GM18507 (cell line): ENCODE data around the gene PHF21B.
"Not testable (repeated sequence)": the region's sequence is repeated elsewhere in the genome, so short reads cannot be mapped to it uniquely, and the experiment has no call there.

Experiments used
- DNase-seq: peaks from one replicate; pipeline ENCODE4 v3.0.0; 2011; ENCODE audit warnings: low read depth; ENCODE audit not compliant: insufficient read length; ENCODE audit errors: extremely low spot score
- FAIRE-seq: peaks from 2 replicates; lab custom pipeline; 2011; peaks lifted over from hg19 to GRCh38; lab: Jason Lieb, UNC

Gene PHF21B

DNA sequence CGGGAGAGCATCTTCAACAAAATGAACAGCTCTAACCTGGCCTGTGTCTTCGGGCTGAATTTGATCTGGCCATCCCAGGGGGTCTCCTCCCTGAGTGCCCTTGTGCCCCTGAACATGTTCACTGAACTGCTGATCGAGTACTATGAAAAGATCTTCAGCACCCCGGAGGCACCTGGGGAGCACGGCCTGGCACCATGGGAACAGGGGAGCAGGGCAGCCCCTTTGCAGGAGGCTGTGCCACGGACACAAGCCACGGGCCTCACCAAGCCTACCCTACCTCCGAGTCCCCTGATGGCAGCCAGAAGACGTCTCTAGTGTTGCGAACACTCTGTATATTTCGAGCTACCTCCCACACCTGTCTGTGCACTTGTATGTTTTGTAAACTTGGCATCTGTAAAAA lies 147.5 kb downstream of the PHF21B start:
- FAIRE-seq (no peak), DNase-seq (no peak)

DNA sequence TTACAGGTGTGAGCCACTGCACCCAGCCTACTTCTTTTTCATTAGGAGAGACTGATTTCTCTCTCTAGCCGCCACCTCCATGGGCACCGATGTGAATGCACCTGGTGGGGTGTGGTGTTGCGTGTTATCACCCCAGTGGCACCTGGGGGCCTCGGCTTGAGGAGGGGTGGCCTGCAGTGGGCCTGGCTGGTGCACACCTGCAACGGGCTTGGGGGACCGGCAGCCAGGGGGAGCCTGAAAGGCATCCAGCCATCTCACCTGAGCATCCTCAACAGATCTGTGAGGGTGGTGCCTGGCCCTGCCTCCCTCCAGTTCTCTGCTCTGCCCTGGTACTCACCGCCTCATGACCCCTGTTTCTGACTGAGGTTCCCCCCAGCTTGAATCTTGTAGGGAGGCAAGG lies 148.6 kb downstream of the PHF21B start:
- no peak for FAIRE-seq
- DNase-seq, result no peak

- no peak for DNase-seq
- no peak for FAIRE-seq
These were observed 149.5 kb downstream of the PHF21B start for GRCh38 chr22:44860311-44860710.

DNA sequence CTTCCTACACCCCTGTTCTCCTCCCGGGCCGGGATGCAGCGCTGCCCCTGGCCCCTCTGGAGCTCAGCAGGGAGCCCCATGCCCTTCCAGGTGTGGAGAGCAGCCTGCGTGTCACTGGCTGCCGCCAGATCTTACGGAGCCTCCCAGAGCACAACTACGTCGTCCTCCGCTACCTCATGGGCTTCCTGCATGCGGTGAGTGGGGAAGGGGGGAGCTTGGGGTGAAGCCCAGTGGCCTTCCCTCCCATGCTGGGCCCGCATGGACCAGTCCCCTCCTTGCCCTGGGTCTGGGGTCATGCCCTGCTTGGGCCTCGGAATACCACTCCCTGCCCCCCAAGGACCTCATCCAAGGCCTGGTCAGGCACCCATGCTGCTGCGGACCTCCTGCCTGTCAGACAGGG lies 150.2 kb downstream of the PHF21B start:
- no peak for FAIRE-seq
- no peak for DNase-seq

DNA sequence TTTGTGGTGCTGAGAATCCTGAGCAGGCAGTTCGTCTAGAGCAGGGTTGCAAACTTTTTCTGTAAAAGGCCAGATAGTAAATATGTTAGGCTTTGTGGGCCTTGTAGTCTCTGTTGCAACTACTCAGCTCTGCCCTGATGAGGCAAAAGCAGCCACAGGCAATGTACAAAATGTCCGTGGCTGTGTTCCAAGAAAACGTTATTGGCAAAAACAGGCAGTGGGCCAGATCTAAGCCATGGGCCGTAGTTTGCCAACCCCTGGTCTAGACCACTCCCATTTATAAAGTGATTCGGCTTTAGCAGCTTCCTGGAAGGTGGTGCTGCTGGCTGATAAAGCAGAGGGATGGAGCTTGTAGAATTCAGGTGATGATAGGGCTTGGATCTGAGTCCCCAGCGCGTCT lies 151.0 kb downstream of the PHF21B start:
- not testable (repeated sequence) for DNase-seq, FAIRE-seq

- FAIRE-seq (no peak), DNase-seq (no peak)
These were observed 153.9 kb downstream of the PHF21B start for GRCh38 chr22:44855855-44856254.

- not testable (repeated sequence) for DNase-seq, FAIRE-seq
These were observed 155.2 kb downstream of the PHF21B start for GRCh38 chr22:44854641-44855040.

- FAIRE-seq (no peak), DNase-seq (no peak)
These were observed 158.9 kb downstream of the PHF21B start for GRCh38 chr22:44850946-44851345.

DNA sequence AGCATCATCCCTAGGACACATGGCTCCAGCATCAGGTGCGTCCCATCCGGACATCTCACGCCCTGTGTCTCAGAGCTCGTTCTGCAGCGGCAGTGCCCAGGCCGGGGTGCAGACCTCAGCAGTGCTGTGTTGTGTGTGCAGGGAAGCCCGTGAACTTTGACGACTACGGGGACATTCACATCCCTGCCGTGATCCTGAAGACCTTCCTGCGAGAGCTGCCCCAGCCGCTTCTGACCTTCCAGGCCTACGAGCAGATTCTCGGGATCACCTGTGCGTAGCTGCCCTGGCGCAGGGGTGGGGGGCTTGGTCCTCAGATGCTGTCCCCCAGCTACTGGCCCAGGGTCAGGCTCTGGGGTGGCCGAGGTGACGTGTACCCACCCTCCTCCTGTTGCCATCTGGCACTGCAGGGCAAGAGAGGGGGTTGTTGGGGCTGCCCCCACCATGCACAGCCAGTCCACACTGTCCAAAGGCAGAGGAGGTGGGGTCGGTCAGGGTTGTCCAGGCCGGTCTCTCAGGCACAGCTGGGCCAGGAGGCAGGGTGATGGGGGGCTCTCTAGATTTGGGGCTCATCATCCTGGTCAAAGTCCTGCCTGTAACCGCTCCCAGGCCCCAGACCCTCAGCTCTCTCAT lies 160.9 kb downstream of the PHF21B start:
- DNase-seq (no peak), FAIRE-seq (no peak)

DNA sequence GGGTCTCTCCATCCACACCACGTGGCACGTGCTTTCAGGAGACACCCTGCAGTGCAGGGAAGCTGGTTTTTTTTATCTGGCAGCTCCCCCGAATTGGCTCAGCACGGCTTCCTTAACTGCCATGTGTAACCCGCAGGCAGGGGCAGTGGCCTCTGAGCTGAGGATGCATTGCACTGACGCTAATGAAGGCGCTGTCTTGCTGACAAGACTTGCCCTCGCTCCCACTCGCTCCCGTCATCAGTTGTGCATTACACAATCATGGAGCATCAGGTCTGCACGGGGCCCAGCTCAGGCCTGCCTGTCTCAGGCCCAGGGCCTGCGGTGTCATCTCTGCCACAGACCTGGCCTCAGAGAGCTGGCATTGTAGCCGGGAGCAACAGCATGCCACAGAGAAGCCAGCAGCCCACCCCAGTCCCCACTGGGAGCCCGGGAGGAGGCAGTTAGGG lies 161.5 kb downstream of the PHF21B start:
- no peak for FAIRE-seq

GRCh38 chr22:44847892-44848291 lies 161.9 kb downstream of the PHF21B start:
- FAIRE-seq, result no peak
- DNase-seq, result no peak

More for the DNA sequence above, 161.5 kb downstream of the PHF21B start:
- no peak for DNase-seq

GRCh38 chr22:44847380-44847779 lies 162.4 kb downstream of the PHF21B start:
- FAIRE-seq (no peak), DNase-seq (no peak)

DNA sequence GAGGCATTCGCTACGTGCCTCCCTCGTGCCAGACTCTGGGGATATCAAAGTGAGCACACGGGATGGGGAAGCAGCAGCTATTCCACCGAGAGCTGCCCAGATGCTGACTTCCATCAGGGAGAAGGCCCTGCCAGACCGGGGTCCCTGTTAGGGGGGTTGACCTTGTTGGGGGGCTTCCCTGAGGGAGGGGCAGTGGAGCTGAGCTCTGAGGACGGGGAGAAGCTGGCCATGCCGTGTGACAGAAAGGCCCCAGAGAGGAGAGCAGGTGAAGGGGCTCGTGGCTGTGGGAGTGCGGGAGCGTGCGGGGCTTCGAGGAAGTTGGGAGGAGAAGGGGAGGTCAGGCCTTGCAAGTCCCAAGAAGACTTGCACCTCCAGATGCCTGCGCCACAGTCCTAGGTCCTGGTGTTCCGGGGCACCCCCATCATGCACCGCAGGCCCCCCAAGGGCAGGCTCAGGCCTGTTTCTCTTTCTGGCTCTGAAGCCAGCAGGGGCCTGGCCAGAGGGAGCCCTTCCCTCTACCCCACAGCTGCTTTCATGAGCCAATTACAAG lies 163.0 kb downstream of the PHF21B start:
- no peak for DNase-seq
- no peak for FAIRE-seq

DNA sequence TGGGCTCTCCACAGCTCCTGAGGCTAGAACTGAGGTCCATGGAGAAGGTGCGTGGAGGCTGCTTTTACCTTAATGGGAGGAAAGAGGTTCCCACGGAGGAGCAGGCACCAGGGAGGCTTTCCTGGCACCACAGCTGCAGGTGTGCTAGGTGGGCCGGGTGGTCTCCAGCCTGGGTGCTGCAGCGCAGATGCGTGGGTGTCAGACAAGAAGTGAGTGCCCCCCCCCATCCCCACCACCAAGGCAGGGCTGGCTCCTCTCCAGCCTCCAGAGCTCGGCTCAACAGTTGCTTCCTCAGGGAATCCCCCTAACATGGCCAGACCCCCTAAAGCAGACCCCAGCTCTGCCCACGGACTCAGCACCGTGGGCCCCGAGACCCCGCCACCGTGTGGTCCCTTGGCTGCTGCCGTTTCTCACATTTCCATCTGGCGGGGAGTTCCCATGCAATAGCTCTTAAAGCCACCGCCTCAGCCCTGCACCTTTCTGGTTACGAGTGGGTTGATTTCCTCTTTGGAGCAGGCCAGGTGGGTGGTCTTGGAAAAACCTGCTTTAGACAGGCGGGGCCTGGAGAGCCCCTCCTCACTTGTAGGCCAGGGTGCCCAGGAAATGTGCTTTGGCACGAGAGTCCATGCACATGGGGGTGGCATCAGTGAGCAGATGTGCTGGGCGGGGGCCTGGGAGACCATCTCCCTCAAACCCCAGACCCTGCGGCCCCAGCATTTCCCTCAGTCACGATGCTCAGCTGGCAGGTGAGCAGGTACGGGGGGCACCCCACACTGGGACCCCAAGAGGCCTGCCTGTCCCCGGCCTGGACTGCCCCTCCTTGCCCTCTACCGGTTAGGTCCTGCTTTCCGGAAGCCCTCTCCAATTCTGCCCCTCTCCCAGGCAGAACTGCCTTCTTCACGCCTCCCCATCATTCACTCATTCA lies 163.7 kb downstream of the PHF21B start:
- no peak for DNase-seq
- no peak for FAIRE-seq

- no peak for FAIRE-seq
- no peak for DNase-seq
These were observed 164.6 kb downstream of the PHF21B start for GRCh38 chr22:44845191-44845590.

GRCh38 chr22:44842417-44842816 lies 167.4 kb downstream of the PHF21B start:
- no peak for DNase-seq
- FAIRE-seq, result no peak

DNA sequence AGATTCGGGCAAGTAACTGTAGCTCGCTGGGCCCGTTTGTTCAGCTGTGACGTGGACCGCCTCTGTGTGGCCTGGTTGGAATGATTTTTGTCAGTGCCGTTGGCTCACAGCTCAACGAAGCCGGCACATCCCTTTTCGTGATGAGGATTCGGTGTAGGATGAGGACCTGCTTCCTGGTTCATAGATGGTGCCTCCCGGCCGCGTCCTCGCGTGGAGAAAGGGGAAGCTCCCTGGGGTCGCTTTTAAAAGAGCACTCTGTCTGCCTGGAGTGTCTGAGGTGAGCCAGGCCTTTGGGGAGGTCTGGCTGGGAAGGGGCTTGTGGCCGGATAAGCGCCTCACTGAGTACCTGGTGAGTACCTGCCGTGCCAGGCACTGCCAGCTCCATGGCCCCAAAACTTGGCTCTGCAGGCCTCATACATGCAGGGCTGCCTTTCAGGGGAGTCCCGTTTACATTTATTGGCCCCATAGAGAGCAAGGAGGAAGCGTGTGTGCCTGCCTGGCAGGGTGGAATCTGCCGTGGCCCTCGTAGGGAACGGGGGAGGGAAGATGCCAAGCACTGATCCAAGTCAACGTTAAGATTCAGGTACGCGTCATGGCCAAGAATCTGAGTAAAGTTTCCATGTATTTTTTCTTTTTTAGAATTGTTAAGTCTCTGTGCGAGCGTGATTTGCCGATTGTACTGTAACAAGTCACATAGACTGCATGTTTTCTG lies 169.0 kb downstream of the PHF21B start:
- DNase-seq, result no peak
- no peak for FAIRE-seq

DNA sequence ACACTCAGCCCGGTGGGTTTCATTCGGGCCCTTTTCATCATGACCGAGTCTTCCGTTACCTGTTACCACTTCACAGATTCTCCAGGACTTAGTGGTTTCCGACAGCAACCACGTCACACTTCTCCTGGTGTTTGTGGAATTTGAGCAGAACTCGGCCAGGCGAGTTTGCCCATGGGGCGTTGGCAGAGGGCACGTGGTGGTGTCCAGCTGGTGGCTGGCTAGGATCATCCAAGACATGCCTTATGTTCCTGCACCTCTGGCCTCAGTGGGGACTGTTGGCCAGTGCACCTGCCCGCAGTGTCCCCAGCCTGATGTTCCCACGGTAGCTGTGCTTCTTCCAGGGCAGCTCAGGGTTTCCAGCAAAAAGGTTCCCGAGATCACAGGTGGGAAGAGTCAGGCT lies 170.1 kb downstream of the PHF21B start:
- no peak for FAIRE-seq

GRCh38 chr22:44839061-44839460 lies 170.7 kb downstream of the PHF21B start:
- FAIRE-seq, result no peak

More for the DNA sequence above, 170.1 kb downstream of the PHF21B start:
- DNase-seq, result no peak

More at GRCh38 chr22:44839061-44839460, 170.7 kb downstream of the PHF21B start:
- no peak for DNase-seq
